OCI-LY3 (cell line): ENCODE data around the gene MAML2.

Experiments used
- H2AFZ ChIP-seq: fragments of 200-600, 300-600 bp; shearing (Covaris generic); 2 replicates; pipeline ENCODE4 v1.6.0; 2014; ENCODE audit warnings: antibody characterized with exemption, low read depth, low read length
- H3K27ac ChIP-seq: fragments of 200-600, 300-600 bp; sonication (generic); 2 replicates; pipeline ENCODE4 v1.5.1; 2014; ENCODE audit warnings: mild to moderate bottlenecking, low read length, moderate library complexity, mixed read lengths
- H3K27me3 ChIP-seq: fragments of 200-600, 300-600 bp; sonication (generic); 2 replicates; pipeline ENCODE4 v1.6.1; 2014; ENCODE audit warnings: low read depth, low read length, mixed read lengths
- H3K36me3 ChIP-seq: fragments of 200-600, 300-600 bp; sonication (generic); replicated peaks from 2 replicates; pipeline ENCODE3; 2014; ENCODE audit warnings: low read depth, low read length, mixed read lengths
- H3K4me1 ChIP-seq: fragments of 300-600, 200-600 bp; sonication (generic); 2 replicates; pipeline ENCODE4 v1.6.1; 2014; ENCODE audit warnings: low read length, mixed read lengths
- H3K4me2 ChIP-seq: fragments of 200-600, 300-600 bp; sonication (generic); 2 replicates; pipeline ENCODE4 v1.6.1; 2014; ENCODE audit warnings: low read length, mixed read lengths
- H3K4me3 ChIP-seq: fragments of 300-600, 200-600 bp; sonication (generic); 2 replicates; pipeline ENCODE4 v1.5.1; 2014; ENCODE audit warnings: antibody characterized with exemption, mild to moderate bottlenecking, low read length, moderate library complexity
- H3K79me2 ChIP-seq: fragments of 300-600, 200-600 bp; shearing (Covaris generic); 2 replicates; pipeline ENCODE4 v1.6.1; 2014; ENCODE audit warnings: mild to moderate bottlenecking, low read length, mixed read lengths
- H3K9ac ChIP-seq: fragments of 300-600, 200-600 bp; shearing (Covaris generic); 2 replicates; pipeline ENCODE4 v1.6.0; 2014; ENCODE audit warnings: mild to moderate bottlenecking, low read length, moderate library complexity
- H3K9me3 ChIP-seq: fragments of 200-600, 300-600 bp; shearing (Covaris generic); 2 replicates; pipeline ENCODE4 v1.6.1; 2014; ENCODE audit warnings: low read length, mixed read lengths; ENCODE audit not compliant: insufficient read depth
- H4K20me1 ChIP-seq: fragments of 200-600, 300-600 bp; sonication (generic); 2 replicates; pipeline ENCODE4 v1.6.1; 2016; ENCODE audit warnings: low read length, mixed read lengths; ENCODE audit not compliant: insufficient read depth
- EZH2phosphoT487 ChIP-seq: fragments of 200-600 bp; shearing (Covaris generic); IDR thresholded peaks from 2 replicates; pipeline ENCODE4 v1.6.1; 2018; ENCODE audit warnings: antibody characterized with exemption, mixed run types, low read depth
- TF ChIP-seq, protein P1 (sequence below): fragments of 200-600, 300-600 bp; sonication (generic); IDR thresholded peaks from 2 replicates; pipeline ENCODE4 v1.5.1; 2014; ENCODE audit warnings: antibody characterized with exemption, low read length, low read depth

The MAML2 gene

DNA sequence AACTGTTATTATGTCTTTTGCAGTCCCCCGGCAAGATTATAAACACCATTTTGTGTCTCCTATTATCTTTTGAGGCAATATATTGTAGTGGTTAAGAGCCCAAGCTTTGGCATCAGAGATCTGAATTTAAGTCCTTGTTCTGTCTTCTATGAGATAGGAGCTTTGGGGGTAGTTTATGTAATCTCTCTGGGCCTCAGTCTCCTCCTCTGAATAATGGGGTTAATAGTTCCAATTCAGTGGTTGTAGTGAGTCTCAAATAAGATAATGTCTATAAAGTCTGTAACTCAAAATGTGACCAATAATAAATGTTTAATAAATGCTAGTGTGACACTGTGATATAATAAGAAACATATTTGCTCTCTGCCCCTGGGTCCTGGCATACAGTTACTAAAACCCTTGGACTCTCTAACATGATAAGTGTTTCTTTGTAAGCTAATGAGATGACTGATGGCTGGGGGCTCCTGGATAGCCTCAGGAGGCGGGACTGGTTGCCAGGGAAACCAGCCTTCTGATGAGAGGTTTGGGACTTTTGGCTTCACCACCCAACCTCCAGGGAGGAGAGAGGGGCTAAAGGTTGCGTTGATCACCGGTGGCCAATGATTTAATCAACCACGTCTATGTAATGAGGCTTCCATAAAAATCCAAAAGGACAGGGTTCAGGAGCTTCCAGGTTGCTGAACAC is 235.7 kb downstream of the MAML2 start:
- Histone ChIP-seq H4K20me1 (no peaks in the 10 kb centered on the region), H3K4me3 (no peak overlapping the region), H2AFZ (no peak overlapping the region), H3K9me3 (no peaks in the 10 kb centered on the region), H3K36me3 (no peaks in the 10 kb centered on the region), H3K4me2 (no peak overlapping the region), H3K9ac (no peak overlapping the region), H3K27me3 (no peaks in the 10 kb centered on the region), H3K4me1 (no peaks in the 10 kb centered on the region), H3K79me2 (no peaks in the 10 kb centered on the region), H3K27ac (no peak overlapping the region)
- TF ChIP-seq EZH2phosphoT487, result no peak

DNA sequence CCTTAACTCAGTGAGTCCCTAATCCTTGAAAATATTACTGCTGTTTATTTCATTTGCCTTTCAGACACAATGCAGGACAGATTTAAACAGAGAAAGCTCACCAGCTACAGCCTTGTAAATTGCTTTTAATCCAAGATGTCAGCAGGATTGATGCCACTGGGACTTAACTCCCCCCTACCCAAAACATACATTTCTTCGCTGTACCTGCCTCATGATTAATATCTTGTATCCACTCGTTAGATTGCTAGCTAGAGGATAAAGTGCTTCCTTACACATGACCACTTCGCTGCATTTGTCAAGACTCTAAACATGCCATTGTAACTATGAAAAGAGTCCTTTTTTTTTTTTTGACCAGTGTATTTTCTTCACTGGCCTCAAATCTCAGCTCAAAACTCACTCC is 236.3 kb downstream of the MAML2 start:
- Histone ChIP-seq H3K36me3 (no peaks in the 10 kb centered on the region), H3K27ac (no peak overlapping the region), H3K79me2 (no peaks in the 10 kb centered on the region), H2AFZ (no peak overlapping the region), H3K4me3 (no peak overlapping the region), H3K27me3 (no peaks in the 10 kb centered on the region), H3K9me3 (no peaks in the 10 kb centered on the region), H3K4me2 (no peak overlapping the region), H3K9ac (no peak overlapping the region), H3K4me1 (no peaks in the 10 kb centered on the region), H4K20me1 (no peaks in the 10 kb centered on the region)
- TF ChIP-seq, protein P1, sequence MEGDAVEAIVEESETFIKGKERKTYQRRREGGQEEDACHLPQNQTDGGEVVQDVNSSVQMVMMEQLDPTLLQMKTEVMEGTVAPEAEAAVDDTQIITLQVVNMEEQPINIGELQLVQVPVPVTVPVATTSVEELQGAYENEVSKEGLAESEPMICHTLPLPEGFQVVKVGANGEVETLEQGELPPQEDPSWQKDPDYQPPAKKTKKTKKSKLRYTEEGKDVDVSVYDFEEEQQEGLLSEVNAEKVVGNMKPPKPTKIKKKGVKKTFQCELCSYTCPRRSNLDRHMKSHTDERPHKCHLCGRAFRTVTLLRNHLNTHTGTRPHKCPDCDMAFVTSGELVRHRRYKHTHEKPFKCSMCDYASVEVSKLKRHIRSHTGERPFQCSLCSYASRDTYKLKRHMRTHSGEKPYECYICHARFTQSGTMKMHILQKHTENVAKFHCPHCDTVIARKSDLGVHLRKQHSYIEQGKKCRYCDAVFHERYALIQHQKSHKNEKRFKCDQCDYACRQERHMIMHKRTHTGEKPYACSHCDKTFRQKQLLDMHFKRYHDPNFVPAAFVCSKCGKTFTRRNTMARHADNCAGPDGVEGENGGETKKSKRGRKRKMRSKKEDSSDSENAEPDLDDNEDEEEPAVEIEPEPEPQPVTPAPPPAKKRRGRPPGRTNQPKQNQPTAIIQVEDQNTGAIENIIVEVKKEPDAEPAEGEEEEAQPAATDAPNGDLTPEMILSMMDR, result no peak

DNA sequence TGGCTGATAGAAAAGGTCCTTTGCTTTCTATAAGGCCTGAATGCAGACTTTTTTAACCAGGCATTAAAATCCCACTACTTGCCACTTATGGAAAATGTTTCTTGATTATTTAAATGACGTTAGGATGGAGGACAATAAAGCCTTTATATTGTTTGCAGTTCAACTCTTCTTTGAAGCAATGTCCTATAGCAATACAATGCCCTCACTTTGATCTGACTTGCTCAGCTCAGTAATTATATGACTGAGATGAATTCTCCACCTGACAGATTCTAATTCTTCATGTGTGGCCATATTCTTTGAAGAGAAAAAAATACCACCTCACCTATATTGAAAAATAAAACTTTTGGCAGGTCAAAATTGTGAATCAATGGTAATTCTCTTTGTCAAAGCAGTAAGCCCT is 237.1 kb downstream of the MAML2 start:
- H4K20me1 ChIP-seq, result no peaks in the 10 kb centered on the region

GRCh38 chr11:96105197-96105895 is 237.6 kb downstream of the MAML2 start:
- Histone ChIP-seq H3K9ac (no peak overlapping the region), H3K4me1 (no peaks in the 10 kb centered on the region), H3K36me3 (no peaks in the 10 kb centered on the region), H4K20me1 (no peaks in the 10 kb centered on the region), H2AFZ (no peak overlapping the region), H3K79me2 (no peaks in the 10 kb centered on the region), H3K27me3 (no peaks in the 10 kb centered on the region), H3K4me2 (no peak overlapping the region), H3K27ac (no peak overlapping the region), H3K4me3 (no peak overlapping the region), H3K9me3 (no peaks in the 10 kb centered on the region)
- TF ChIP-seq EZH2phosphoT487, result no peak
- TF ChIP-seq, protein P1, result no peak

More for the DNA sequence above, 237.1 kb downstream of the MAML2 start:
- Histone ChIP-seq H3K4me2 (no peak overlapping the region), H3K9me3 (no peaks in the 10 kb centered on the region), H2AFZ (no peak overlapping the region), H3K79me2 (no peaks in the 10 kb centered on the region), H3K4me1 (no peaks in the 10 kb centered on the region), H3K9ac (no peak overlapping the region), H3K27me3 (no peaks in the 10 kb centered on the region), H3K36me3 (no peaks in the 10 kb centered on the region), H3K27ac (no peak overlapping the region), H3K4me3 (no peak overlapping the region)
- TF ChIP-seq EZH2phosphoT487, result no peak
- TF ChIP-seq, protein P1, result no peak
